Peyer's patch (tissue), 4 donors: ENCODE measurements around the gene SNU13. TPM values are rescaled to one million over a fixed set of nuclear protein-coding genes. Genes with fewer than 3 reads are reported as not detected.

ENCODE experiments used
- DNase-seq, 3 donors: peaks; one replicate each; pipeline ENCODE4 v3.0.0-alpha.2; 2017 to 2019
- H3K27ac ChIP-seq, 4 donors: fragments of 200-600 bp; sonication (generic); one replicate each; pipeline ENCODE4 v1.5.1; 2016 to 2019
- H3K27me3 ChIP-seq, 2 donors: fragments of 200-600 bp; sonication (generic); one replicate each; pipeline ENCODE4 v1.5.1; 2019
- H3K36me3 ChIP-seq, 3 donors: fragments of 200-600 bp; sonication (generic); one replicate each; pipeline ENCODE4 v1.5.1; 2016 to 2019
- H3K4me1 ChIP-seq, 4 donors: fragments of 200-600 bp; sonication (generic); one replicate each; pipeline ENCODE4 v1.5.1; 2016 to 2019
- H3K4me3 ChIP-seq, 4 donors: fragments of 200-600 bp; sonication (generic); 1 replicate in 3 of 4; 2 replicates in 1 of 4; pipeline ENCODE4 v1.5.1; 2016 to 2019; ENCODE audit warnings: mild to moderate bottlenecking in 1 of 4
- H3K9me3 ChIP-seq, 4 donors: fragments of 200-600 bp; sonication (generic); one replicate each; pipeline ENCODE4 v1.5.1; 2016 to 2019; ENCODE audit warnings: mild to moderate bottlenecking in 1 of 4
- POLR2A ChIP-seq, 2 donors: fragments of 450-650 bp; IDR thresholded peaks; one replicate each; pipeline ENCODE4 v1.5.1; 2017; ENCODE audit warnings: antibody characterized with exemption in 2 of 2, mild to moderate bottlenecking in 2 of 2, moderate library complexity in 2 of 2
- total RNA-seq, 4 donors: library from RNA; depleted of rRNA; stranded (reverse); fragments of >200 nt; gene quantifications; one replicate each; pipeline ENCODE4 v1.1.0, GENCODE V29; 2016
- TF ChIP-seq, protein P1 (sequence below), 6 experiments: fragments of 450-650 bp in 4 of 6; fragments of 200-600 bp in 2 of 6; sonication (generic) in 1 of 6; IDR thresholded peaks; one replicate each; pipeline ENCODE4 v1.5.1; 2017 to 2019; ENCODE audit warnings: antibody characterized with exemption in 6 of 6, mild to moderate bottlenecking in 3 of 6, moderate library complexity in 1 of 6

SNU13 gene
- total RNA-seq, 4 donors from 2014 or later, result 51.5 to 87.5 (median 58.6) TPM

DNA sequence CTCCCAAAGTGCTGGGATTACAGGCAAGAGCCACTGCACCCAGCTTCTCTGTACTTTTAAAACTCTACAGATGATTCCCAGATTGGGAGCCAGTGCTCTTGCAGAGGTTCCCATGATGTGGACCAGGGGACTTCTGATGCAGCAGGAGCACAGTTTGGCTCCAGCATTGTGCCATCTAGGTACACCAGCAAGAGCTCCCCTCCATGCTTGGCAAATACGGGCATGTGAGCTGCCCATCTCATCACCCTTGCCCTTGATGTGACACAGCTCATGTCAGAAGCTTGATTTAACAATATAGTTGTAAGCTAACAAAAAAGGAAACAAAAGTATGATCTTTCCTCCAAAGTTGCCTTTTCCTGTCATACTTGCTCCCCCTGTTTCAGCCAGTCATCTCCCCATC, 28.7 kb downstream of the SNU13 start:
- no peaks in the 10 kb centered on the region for H3K9me3 ChIP-seq
- H3K36me3 ChIP-seq, result peaks cover 0 to 99% (median 0%) of the 10 kb centered on the region in 3 donors
- TF ChIP-seq, protein P1, sequence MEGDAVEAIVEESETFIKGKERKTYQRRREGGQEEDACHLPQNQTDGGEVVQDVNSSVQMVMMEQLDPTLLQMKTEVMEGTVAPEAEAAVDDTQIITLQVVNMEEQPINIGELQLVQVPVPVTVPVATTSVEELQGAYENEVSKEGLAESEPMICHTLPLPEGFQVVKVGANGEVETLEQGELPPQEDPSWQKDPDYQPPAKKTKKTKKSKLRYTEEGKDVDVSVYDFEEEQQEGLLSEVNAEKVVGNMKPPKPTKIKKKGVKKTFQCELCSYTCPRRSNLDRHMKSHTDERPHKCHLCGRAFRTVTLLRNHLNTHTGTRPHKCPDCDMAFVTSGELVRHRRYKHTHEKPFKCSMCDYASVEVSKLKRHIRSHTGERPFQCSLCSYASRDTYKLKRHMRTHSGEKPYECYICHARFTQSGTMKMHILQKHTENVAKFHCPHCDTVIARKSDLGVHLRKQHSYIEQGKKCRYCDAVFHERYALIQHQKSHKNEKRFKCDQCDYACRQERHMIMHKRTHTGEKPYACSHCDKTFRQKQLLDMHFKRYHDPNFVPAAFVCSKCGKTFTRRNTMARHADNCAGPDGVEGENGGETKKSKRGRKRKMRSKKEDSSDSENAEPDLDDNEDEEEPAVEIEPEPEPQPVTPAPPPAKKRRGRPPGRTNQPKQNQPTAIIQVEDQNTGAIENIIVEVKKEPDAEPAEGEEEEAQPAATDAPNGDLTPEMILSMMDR (IDR thresholded peaks at IDR 0.05), result no peak
- TF ChIP-seq POLR2A (IDR thresholded peaks at IDR 0.05), result no peak
- no peaks in the 10 kb centered on the region for H3K27me3 ChIP-seq
- no peak overlapping the region for H3K27ac ChIP-seq
- no peak for DNase-seq
- no peaks in the 10 kb centered on the region for H3K4me1 ChIP-seq
- no peak overlapping the region for H3K4me3 ChIP-seq

DNA sequence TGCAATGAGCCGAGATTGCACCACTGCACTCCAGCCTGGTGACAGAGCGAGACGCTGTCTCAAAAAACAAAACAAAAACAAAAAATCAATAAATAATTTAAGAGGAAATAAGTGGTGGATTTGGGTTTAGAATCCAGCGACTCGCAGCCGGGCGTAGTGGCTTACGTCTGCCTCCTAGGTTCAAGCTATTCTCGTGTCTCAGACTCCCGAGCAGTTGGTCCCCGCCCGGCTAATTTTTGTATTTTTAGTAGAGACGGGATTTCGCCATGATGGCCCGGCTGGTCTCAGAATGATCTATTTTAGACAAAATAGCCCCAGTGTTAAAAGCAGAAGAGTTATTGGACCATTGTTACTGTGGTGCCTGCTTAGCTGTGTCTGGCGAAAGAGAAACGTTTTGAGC, 29.8 kb downstream of the SNU13 start:
- Histone ChIP-seq H3K27ac (no peak overlapping the region), H3K9me3 (no peaks in the 10 kb centered on the region), H3K4me1 (no peaks in the 10 kb centered on the region), H3K27me3 (no peaks in the 10 kb centered on the region), H3K36me3 (peaks cover 0 to 99% (median 3%) of the 10 kb centered on the region in 3 donors), H3K4me3 (no peak overlapping the region)
- DNase-seq, result no peak
- TF ChIP-seq, protein P1 (IDR thresholded peaks at IDR 0.05), result no peak
- no peak for TF ChIP-seq POLR2A (IDR thresholded peaks at IDR 0.05)

DNA sequence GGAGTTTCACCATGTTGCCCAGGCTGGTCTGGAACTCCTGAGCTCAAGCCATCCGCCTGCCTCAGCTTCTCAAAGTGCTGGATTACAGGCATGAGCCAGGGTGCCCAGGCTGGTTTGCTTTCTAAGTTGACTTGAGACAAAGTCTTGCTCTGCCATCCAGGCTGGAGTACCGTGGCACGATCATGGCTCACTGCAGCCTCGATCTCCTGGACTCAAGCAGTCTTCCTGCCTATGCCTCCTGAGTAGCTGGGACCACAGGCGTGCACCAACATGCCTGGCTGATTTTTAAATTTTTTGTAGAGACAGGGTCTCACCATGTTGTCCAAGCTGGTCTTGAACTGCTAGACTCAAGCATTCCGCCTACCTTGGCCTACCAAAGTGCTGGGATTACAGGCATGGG, 31.0 kb downstream of the SNU13 start:
- Histone ChIP-seq H3K4me1 (no peaks in the 10 kb centered on the region), H3K27ac (no peak overlapping the region), H3K27me3 (no peaks in the 10 kb centered on the region), H3K4me3 (no peak overlapping the region), H3K9me3 (no peaks in the 10 kb centered on the region), H3K36me3 (peaks cover 0 to 100% (median 3%) of the 10 kb centered on the region in 3 donors)
- TF ChIP-seq, protein P1 (IDR thresholded peaks at IDR 0.05), result no peak
- TF ChIP-seq POLR2A (IDR thresholded peaks at IDR 0.05), result no peak
- no peak for DNase-seq

DNA sequence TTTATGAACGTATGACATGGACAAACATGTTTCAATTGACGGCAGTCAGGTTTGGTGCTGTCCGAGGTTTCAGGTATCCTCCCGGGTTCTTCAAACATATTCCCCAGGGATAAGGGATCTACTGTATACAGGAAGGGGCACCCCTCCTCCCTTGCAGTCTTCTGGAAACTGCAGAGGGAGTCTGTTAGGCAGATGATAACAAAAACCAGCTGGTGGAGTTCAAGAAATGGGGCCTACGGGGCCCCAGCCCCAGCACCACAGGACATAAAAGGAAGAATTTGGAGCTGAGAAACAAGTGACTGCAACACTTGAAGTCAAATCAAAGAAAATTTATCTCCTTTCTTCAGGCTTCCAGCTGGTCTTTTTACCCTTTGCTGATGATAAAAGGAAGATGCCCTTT, 32.1 kb downstream of the SNU13 start:
- Histone ChIP-seq H3K4me3 (no peak overlapping the region), H3K36me3 (peaks cover 0 to 100% (median 3%) of the 10 kb centered on the region in 3 donors), H3K9me3 (no peaks in the 10 kb centered on the region), H3K27ac (no peak overlapping the region), H3K4me1 (no peaks in the 10 kb centered on the region), H3K27me3 (no peaks in the 10 kb centered on the region)
- TF ChIP-seq, protein P1 (IDR thresholded peaks at IDR 0.05), result no peak
- DNase-seq, result no peak

DNA sequence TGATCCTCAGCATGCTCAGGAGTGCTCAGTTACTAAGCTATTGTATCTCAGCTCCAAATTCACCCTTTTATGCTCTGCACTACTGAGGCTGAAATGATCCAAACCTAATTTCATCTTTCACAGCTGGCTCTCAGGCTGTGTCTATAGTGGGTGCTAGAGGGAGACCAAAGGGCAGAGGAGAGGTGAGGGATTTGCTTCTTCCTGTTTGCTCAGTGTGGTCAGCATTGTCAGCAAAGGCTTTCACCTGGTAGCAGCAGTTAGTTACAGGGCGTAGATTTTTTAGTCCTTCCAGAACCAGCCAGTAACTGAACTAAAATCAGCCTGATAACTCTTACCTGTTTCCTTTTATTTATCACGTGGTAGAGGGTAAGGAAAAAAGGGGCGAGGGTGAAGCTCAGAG, 34.3 kb downstream of the SNU13 start:
- peaks cover 0 to 100% (median 3%) of the 10 kb centered on the region in 3 donors for H3K36me3 ChIP-seq
- H3K4me3 ChIP-seq, result no peak overlapping the region
- no peaks in the 10 kb centered on the region for H3K9me3 ChIP-seq
- no peaks in the 10 kb centered on the region for H3K4me1 ChIP-seq
- no peaks in the 10 kb centered on the region for H3K27me3 ChIP-seq
- no peak for TF ChIP-seq POLR2A (IDR thresholded peaks at IDR 0.05)
- TF ChIP-seq, protein P1 (IDR thresholded peaks at IDR 0.05), result no peak
- no peak overlapping the region for H3K27ac ChIP-seq
- no peak for DNase-seq

DNA sequence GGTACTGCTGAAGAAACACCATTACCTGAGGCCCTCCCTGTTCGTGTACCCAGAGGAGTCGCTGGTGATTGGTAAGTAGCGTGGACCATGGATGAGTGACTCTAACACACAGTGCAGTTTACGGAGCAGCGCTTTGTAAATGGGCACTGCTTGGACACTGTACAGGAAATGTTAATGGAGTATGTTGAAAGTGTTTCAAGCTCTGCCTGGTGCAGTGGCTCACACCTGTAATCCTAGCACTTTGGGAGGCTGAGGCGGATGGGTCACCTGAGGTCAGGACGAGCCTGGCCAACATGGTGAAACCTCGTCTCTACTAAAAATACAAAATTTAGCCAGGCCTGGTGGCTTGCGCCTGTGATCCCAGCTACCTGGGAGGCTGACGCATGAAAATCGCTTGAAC, 37.8 kb downstream of the SNU13 start:
- H3K4me3 ChIP-seq, result no peak overlapping the region
- no peaks in the 10 kb centered on the region for H3K4me1 ChIP-seq
- no peak for DNase-seq
- peaks cover 0 to 95% (median 3%) of the 10 kb centered on the region in 3 donors for H3K36me3 ChIP-seq
- H3K27me3 ChIP-seq, result no peaks in the 10 kb centered on the region
- H3K27ac ChIP-seq, result no peak overlapping the region
- TF ChIP-seq POLR2A (IDR thresholded peaks at IDR 0.05), result no peak
- TF ChIP-seq, protein P1 (IDR thresholded peaks at IDR 0.05), result no peak
- H3K9me3 ChIP-seq, result no peaks in the 10 kb centered on the region
